ENCODE results near the gene BMP6.

The BMP6 gene

GRCh38 chr6:7725412-7725811, 487 bp upstream of the BMP6 start:
- peak overlapping the region; percentile 48 for H3K4me3 ChIP-seq (ENCODE audit: control insufficient read depth, low read depth, low read length)

GRCh38 chr6:7726416-7727085, 652 bp downstream of the BMP6 start:
- TF ChIP-seq CTCF (conservative IDR thresholded peaks at IDR 0.05; ENCODE audit: control insufficient read depth, insufficient read depth, low read depth, low read length), result no peak
- no peak for DNase-seq (ENCODE audit: low read depth)
- peak overlapping the region; percentile 48 for H3K4me3 ChIP-seq (ENCODE audit: control insufficient read depth, low read depth, low read length)

More at GRCh38 chr6:7725412-7725811, 487 bp upstream of the BMP6 start:
- no peak for DNase-seq (ENCODE audit: low read depth)
- no peak for TF ChIP-seq CTCF (conservative IDR thresholded peaks at IDR 0.05; ENCODE audit: control insufficient read depth, insufficient read depth, low read depth, low read length)

GRCh38 chr6:7727086-7727945, 1.4 kb downstream of the BMP6 start:
- H3K4me3 ChIP-seq (ENCODE audit: control insufficient read depth, low read depth, low read length), result peak overlapping the region; percentile 34
- DNase-seq (ENCODE audit: low read depth), result no peak
- no peak for TF ChIP-seq CTCF (conservative IDR thresholded peaks at IDR 0.05; ENCODE audit: control insufficient read depth, insufficient read depth, low read depth, low read length)

- DNase-seq (ENCODE audit: low read depth), result no peak
- no peak for TF ChIP-seq CTCF (conservative IDR thresholded peaks at IDR 0.05; ENCODE audit: control insufficient read depth, insufficient read depth, low read depth, low read length)
- peak overlapping the region; percentile 34 for H3K4me3 ChIP-seq (ENCODE audit: control insufficient read depth, low read depth, low read length)
These were observed 2.3 kb downstream of the BMP6 start for GRCh38 chr6:7727946-7728854.

GRCh38 chr6:7728855-7729590, 3.1 kb downstream of the BMP6 start:
- no peak for DNase-seq (ENCODE audit: low read depth)
- no peak overlapping the region for H3K4me3 ChIP-seq (ENCODE audit: control insufficient read depth, low read depth, low read length)
- TF ChIP-seq CTCF (conservative IDR thresholded peaks at IDR 0.05; ENCODE audit: control insufficient read depth, insufficient read depth, low read depth, low read length), result no peak

Data from fibroblast of mammary gland (primary cell).